AG09309 (cell line): ENCODE data around the gene MMP25.

ENCODE experiments used
- DNase-seq: peaks from one replicate; pipeline ENCODE4 v3.0.0-alpha.2; 2010; ENCODE audit warnings: low read depth
- H3K4me3 ChIP-seq: 2 replicates; pipeline ENCODE4 v1.5.1; 2011; ENCODE audit warnings: mild to moderate bottlenecking, low read depth, low read length, moderate library complexity; ENCODE audit not compliant: control insufficient read depth
- CTCF ChIP-seq: IDR thresholded peaks from 2 replicates; pipeline ENCODE4 v1.5.1; 2011; ENCODE audit warnings: mild to moderate bottlenecking, low read depth, low read length, inconsistent platforms; ENCODE audit not compliant: insufficient read depth, control insufficient read depth; ENCODE audit errors: missing control alignments

MMP25 gene

GRCh38 chr16:3012246-3012645 is 34.1 kb upstream of the MMP25 start:
- TF ChIP-seq CTCF, result no peak
- H3K4me3 ChIP-seq, result no peak overlapping the region
- DNase-seq, result no peak

GRCh38 chr16:3012828-3013420 is 33.4 kb upstream of the MMP25 start, which contains the start of gene CLDN9:
TSS of gene CLDN9 (plus strand) at chr16:3012923. CDS start at chr16:3013363, 440 bp downstream.
- TF ChIP-seq CTCF, result no peak
- no peak within 1 kb of the TSS for H3K4me3 ChIP-seq
- DNase-seq, result no peak

GRCh38 chr16:3013491-3013951 is 32.8 kb upstream of the MMP25 start:
- no peak overlapping the region for H3K4me3 ChIP-seq
- TF ChIP-seq CTCF, result no peak
- DNase-seq, result no peak

- no peak overlapping the region for H3K4me3 ChIP-seq
- DNase-seq, result no peak
- no peak for TF ChIP-seq CTCF
Measured at GRCh38 chr16:3013998-3014690, 32.2 kb upstream of the MMP25 start.

GRCh38 chr16:3014971-3015370 is 31.4 kb upstream of the MMP25 start:
- H3K4me3 ChIP-seq, result no peak overlapping the region
- TF ChIP-seq CTCF, result no peak
- no peak for DNase-seq

GRCh38 chr16:3015865-3016521 is 30.4 kb upstream of the MMP25 start:
- no peak for TF ChIP-seq CTCF
- DNase-seq, result no peak
- no peak overlapping the region for H3K4me3 ChIP-seq
